ENCODE results near the gene EFCAB13.

Gene EFCAB13

GRCh38 chr17:47295874-47296255 lies 27.9 kb upstream of the EFCAB13 start:
- no peak for DNase-seq

- DNase-seq: no peak
Observed at GRCh38 chr17:47297661-47298400, 25.9 kb upstream of the EFCAB13 start.

GRCh38 chr17:47298712-47299111 lies 25.0 kb upstream of the EFCAB13 start:
- DNase-seq: no peak

DNA sequence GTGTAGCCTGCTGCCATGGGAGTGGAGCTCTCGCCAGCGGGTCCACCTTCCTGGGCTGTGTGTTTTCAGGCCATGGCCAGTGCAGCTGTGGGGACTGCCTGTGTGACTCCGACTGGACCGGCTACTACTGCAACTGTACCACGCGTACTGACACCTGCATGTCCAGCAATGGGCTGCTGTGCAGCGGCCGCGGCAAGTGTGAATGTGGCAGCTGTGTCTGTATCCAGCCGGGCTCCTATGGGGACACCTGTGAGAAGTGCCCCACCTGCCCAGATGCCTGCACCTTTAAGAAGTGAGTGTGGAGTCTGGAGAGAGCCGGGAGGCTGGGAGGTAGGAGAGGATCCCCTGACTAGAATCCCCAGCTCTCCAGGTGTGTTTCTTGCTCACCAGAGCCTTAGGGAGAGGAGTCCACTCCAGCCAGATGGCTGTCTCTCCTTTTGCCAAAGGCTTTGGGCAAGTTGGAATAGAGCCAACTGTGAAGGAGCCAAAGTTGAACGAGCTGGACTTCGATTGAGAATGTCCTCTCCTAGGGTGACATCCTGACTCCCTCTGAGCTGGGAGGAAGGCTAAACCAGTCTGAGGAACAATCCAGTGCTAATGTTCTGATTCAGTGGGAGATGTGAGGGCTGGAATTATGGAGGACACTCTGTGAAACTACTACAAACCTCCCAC lies 24.4 kb upstream of the EFCAB13 start:
- DNase-seq: no peak

DNA sequence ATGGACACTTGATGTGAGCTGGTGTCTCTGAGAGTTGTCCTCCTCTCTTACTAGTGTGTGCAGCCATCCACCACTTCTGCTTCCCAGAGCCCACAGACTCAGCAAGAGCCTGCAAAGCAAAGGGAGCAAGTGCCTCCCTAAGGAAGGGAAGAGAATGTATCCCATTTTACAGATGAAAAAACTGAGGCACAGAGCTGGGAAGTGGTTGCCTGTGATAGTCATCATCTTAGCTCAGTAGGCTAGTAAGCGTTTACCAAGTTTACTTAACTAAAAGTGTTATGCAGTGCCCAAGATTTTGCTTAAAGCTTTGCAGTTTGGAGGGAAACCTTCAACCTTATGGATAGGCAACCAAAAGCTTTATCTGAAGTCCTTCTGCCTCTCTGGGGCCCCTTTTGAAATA lies 23.0 kb upstream of the EFCAB13 start:
- DNase-seq: no peak

DNA sequence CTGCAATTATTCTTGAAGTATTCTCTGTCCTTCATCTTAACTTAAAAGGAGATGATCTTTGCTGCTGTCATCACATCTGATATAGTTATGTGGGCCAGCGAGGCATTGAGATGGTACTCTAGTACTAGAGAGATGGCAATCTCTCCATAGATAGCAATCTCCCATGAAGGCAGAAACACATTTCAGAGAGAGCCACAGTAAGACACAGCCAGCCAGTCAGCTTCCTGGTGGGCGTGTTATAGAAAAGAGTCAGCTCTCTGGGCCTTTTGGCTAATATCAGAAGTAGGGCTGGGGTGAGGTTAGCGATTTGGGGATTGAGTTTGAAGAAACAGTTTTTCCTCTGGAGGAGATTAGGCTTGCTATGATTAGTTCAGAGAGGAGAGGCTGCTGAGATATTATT lies 22.6 kb upstream of the EFCAB13 start:
- DNase-seq: no peak

DNA sequence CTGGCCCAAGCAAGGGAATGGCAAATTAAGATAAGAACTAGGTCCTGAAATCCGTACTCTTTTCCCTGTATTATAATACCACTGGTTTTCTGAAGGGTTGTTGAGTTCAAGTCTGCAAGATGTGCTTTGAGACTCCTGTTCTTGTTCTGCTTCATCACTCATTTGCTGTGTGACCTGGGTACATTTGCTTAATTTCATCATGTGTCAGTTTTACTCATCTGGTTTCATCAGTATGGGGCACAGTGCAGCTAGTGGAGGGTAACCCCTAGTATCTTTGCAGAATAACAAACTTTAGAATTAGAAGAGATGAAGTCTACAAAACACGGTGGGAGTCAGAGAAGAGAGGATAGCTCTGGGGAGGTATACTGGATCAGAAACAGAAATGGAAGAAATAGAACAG lies 21.9 kb upstream of the EFCAB13 start:
- DNase-seq: no peak

- DNase-seq: no peak
Observed at GRCh38 chr17:47304186-47304585, 19.6 kb upstream of the EFCAB13 start.

- no peak for DNase-seq
Observed at GRCh38 chr17:47305302-47305923, 18.3 kb upstream of the EFCAB13 start.

DNA sequence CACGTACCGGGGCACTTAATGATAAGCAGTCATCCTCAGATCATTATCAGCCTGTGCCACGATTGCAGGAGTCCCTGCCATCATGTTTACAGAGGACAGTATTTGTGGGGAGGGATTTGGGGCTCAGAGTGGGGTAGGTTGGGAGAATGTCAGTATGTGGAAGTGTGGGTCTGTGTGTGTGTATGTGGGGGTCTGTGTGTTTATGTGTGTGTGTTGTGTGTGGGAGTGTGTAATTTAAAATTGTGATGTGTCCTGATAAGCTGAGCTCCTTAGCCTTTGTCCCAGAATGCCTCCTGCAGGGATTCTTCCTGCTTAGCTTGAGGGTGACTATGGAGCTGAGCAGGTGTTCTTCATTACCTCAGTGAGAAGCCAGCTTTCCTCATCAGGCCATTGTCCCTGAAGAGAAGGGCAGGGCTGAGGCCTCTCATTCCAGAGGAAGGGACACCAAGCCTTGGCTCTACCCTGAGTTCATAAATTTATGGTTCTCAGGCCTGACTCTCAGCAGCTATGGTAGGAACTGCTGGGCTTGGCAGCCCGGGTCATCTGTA lies 13.5 kb upstream of the EFCAB13 start:
- no peak for DNase-seq

DNA sequence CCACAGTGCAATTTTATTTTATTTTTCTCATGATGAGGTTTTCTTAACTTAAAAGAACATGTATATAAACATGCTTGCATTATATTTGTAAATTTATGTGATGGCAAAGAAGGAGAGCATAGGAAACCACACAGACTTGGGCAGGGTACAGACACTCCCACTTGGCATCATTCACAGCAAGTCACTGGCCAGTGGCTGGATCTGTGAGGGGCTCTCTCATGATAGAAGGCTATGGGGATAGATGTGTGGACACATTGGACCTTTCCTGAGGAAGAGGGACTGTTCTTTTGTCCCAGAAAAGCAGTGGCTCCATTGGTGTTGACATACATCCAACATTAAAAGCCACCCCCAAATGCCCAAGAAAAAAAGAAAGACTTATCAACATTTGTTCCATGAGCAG lies 12.3 kb upstream of the EFCAB13 start:
- DNase-seq: no peak

GRCh38 chr17:47315451-47316266 lies 8.1 kb upstream of the EFCAB13 start:
- DNase-seq: peak in 1 of 2 donors; percentile 29

DNA sequence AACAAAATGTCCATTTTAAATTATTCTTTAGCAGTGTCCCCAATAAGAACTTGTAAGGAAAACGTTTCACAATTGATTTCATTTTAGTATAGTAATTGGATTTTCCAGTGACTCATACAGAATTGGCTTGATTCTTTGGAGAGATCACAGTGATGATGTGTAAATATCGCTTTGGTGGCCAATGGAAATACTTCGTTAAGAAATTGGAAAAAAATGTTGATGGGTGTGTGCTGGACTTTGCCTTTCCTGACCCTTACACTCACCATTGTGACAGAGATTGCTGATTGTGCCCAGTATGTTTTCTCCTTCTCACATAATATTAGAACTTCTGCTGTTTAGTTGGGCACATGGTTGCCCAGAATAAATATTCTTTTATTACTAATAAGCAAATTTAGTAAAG lies 7.4 kb upstream of the EFCAB13 start:
- no peak for DNase-seq

GRCh38 chr17:47317119-47317518 lies 6.6 kb upstream of the EFCAB13 start:
- DNase-seq: no peak

DNA sequence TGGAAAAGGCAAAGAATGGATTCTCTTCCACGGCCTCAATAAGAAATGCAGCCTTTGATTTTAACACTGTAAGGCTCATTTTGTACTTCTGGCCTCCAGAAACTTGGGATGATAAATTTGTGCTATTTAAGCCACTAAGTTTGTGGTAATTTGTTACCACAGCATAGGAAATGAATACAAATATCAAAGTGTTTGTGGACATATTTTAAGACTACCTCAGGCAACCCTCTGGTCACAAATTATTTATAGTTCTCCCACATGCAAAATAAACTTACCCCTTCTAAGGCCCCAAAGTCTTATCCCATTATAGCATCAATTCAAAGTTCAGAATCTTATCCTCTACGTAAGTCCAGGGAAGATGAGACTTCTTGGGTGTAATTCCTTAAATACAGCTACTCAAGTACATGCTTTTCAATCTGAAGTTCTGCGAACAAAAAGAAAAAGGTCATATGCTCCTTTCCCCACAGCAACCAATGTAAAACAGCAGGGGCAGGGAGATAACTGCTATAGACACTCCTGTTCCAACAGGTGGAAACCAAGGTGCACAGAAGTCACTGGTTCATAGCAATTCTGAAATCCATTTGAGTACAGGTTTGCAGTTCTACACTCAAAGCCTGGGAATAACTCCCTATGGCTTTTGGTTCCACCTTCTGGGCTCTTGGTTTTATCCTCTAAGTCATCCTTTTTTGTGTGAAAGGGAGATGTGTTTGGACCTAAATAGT lies 5.4 kb upstream of the EFCAB13 start:
- DNase-seq: no peak

- DNase-seq: no peak
Observed at GRCh38 chr17:47320879-47321502, 2.8 kb upstream of the EFCAB13 start.

DNA sequence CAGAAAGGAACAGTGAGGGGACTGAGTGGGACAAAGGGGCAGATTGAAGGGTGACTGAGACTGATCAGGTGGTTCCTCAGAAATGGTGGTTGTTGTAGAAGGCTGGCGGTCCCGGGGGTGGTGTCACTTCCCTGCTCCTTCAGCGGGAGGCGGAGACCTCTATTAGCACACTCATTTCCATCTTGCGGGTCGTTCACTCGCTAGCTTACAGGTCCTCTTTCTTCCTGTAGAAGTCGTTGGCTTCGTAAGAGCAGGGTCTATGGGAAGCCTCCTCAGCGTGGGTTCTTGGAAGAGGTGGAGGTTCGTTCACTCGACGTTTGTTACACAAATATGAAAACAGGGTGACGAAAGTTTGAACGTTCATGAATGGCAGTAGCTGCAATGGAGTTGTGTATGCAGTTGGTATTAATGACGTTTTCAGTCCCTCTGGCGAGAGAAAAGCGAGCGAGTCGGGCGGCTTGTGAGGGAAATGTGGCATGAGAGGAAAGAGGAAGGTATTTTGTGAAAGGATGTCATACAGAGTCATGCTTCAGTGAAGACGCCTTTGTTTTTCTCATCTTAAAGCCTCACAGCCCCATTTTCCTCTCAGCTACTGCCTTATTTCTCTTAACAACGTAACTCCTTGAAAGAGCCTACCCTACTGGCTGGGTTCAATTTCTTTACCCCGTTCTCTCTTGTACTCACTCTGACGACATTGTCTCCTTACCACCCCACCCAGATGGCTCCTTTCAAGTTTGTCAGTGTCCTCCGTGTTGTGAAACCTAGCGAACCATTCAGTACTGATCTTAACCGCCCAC lies 667 bp downstream of the EFCAB13 start:
- peak; percentile 61 to 72 for DNase-seq

DNA sequence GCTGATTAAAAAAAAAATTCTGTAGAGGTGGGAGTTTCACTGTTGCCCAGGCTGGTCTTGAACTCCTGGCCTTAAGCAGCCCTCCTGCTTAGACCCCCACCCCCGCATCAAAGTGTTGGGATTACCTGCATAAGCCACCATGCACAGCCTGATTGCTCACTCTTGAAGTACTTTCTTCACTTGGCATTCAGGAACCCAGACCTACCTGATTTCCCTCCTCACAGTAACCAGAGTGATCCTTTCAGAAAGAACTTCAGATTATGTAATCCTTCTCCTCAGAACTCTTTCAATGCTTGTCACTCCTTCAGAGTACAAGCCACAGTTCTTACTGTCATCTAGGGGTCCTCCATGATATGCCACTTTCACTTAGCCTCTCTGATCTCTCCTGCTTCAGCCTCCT lies 1.4 kb downstream of the EFCAB13 start:
- DNase-seq: no peak

DNA sequence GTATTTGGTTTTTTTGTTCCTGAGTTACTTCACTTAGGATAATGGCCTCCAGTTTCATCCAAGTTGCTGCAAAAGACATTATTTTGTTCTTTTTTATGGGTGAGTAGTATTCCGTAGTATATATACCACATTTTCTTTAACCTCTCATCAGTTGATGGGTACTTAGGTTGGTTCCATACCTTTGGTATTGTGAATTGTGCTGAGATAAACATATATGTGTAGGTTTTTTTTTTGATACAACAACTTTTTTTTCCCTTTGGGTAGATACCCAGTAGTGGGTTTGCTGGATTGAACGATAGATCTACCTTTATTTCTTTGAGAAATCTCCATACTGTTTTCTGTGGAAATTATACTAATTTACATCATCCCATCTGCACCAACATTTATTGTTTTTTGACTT lies 6.8 kb downstream of the EFCAB13 start:
- DNase-seq: no peak

DNA sequence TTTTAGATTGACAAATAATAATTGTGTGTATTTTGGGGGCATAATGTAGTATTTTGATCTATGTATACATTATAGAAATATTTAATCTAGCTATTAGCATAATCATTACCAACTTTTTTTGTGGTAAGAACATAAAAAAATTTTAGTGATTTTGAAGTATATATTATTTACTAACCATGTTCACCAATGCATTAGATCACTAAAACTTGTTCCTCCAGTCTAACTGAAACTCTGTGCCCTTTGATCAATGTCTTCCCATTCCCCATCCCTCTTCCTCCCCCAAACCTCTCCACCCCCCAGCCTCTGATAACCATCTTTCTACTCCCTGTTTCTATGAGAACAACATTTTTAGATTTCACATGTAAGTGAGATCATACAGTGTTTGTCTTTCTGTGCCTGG lies 8.5 kb downstream of the EFCAB13 start:
- DNase-seq: no peak

Data from bone marrow (tissue), 2 donors.